SK-MEL-5 (cell line): Measurements from ENCODE around the gene LIPE. TPM values are rescaled to one million over a fixed set of nuclear protein-coding genes. Genes with fewer than 3 reads are reported as not detected.

Experiments
- DNase-seq: peaks from one replicate; pipeline ENCODE4 v3.0.0-alpha.2; 2016; ENCODE audit warnings: low read depth, low spot score
- in situ Hi-C: cut with HindIII; loops from 2 replicates; pipeline ENCODE4 v1.10.0; 2016; ENCODE audit warnings: low sequenced_read_pairs, high pct_unique_total_duplicates, low pct_unique_long_range_greater_than_20kb
- small RNA-seq, 2 experiments: library from RNA; depleted of rRNA; stranded (forward); fragments of <200 nt; gene quantifications; one replicate each; pipeline ENCODE3, GENCODE V24; 2014
- total RNA-seq: library from RNA; depleted of rRNA; stranded (reverse); fragments of >200 nt; shearing (Covaris generic); gene quantifications from 2 replicates; pipeline ENCODE4 v1.2.3, GENCODE V29; 2014; rRNA removed

The LIPE gene
- total RNA-seq, 1 experiment from 2014 or later = not detected

DNA sequence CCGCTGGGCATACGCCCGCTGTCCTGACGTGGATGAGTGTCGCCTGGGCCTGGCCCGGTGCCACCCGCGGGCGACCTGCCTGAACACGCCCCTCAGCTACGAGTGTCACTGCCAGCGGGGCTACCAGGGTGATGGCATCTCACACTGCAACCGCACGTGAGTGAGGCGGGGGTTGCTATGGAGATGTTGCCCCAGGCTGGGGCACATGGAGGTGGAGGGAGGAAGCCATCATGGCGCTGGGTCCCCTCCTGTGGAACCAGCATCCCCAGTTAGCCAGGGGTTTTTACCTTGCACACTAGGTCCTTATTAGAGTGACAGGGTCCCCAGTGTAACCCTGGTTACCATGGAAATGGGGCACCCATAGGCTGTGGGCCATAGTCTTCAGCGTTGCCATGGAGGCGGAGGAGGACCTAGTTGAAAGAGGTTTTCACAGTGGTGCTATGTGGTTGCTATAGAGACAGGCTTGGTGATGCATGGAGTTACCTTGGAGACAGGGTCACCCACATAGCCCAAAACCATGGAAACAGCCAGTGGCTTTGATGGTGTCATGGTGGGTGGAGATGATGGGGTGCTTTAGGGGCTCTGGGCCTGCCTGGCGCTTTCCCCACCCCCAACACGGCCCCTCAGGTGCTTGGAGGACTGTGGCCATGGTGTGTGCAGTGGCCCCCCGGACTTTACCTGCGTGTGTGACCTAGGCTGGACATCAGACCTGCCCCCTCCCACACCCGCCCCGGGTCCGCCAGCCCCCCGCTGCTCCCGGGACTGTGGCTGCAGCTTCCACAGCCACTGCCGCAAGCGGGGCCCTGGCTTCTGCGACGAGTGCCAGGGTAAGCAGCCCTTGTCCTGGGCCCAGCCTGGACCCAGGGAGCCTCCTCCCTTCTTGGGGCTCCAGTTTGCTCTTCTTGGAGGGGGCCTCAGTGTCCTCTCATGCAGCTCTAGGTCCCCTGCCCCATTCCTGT lies 74.6 kb downstream of the LIPE start:
- no peak for DNase-seq
- in situ Hi-C loops = no loop called here

Small RNA genes lying within 50 kb of the gene (small RNA-seq; reads per million reads assigned to genes)
- gene RNU4-60P = 0 reads per million in 2 experiments

Other genes with a start within 250 kb of the LIPE start
- 19.5 and 23.9 TPM in 2 replicates for gene DEDD2, start 209.7 kb downstream of the LIPE start, total RNA-seq
- 6.8 and 8.9 TPM in 2 replicates for gene ZNF526, start 207.1 kb downstream of the LIPE start, total RNA-seq
- gene GSK3A, start 184.8 kb downstream of the LIPE start, total RNA-seq = 18.7 and 19.0 TPM in 2 replicates
- 25.5 and 32.7 TPM in 2 replicates for gene ERF, start 172.3 kb downstream of the LIPE start, total RNA-seq
- 5.2 and 11.3 TPM in 2 replicates for gene CIC, start 158.1 kb downstream of the LIPE start, total RNA-seq
- 1.1 and 1.2 TPM in 2 replicates for gene PRR19, start 125.3 kb downstream of the LIPE start, total RNA-seq
- gene PAFAH1B3, start 124.8 kb downstream of the LIPE start, total RNA-seq = 45.4 and 50.9 TPM in 2 replicates
- gene TMEM145, start 114.1 kb downstream of the LIPE start, total RNA-seq = 0.51 and 0.98 TPM in 2 replicates
- gene MEGF8, start 101.8 kb downstream of the LIPE start, total RNA-seq = 8.8 and 8.9 TPM in 2 replicates
- gene CNFN, start 37.1 kb downstream of the LIPE start, total RNA-seq = 0.77 TPM in 1 of 2 replicates, not detected in the other
- gene CXCL17, start 15.6 kb upstream of the LIPE start, total RNA-seq = 0.34 TPM in 1 of 2 replicates, not detected in the other
- 31.2 and 38.8 TPM in 2 replicates for gene CEACAM1, start 101.1 kb upstream of the LIPE start, total RNA-seq
- gene CEACAM8, start 167.5 kb upstream of the LIPE start, total RNA-seq = not detected in 2 replicates